Ovary (tissue), 3 donors: Measurements from ENCODE around the gene GPC6.

Source experiments
- CTCF ChIP-seq, 3 donors: fragments of 450-650 bp in 2 of 3; fragments of 200-600 bp in 1 of 3; IDR thresholded peaks; one replicate each; pipeline versions ENCODE4 v1.5.1 to v1.8.0; 2016 to 2022; ENCODE audit warnings: antibody characterized with exemption in 3 of 3, mild to moderate bottlenecking in 1 of 3
- POLR2A ChIP-seq: fragments of 450-650 bp; IDR thresholded peaks from one replicate; pipeline ENCODE4 v1.6.1; 2017; ENCODE audit warnings: antibody characterized with exemption, mild to moderate bottlenecking, moderate library complexity
- donor health status: DM: no; HTN: no; CAD: no.

GRCh38 chr13:93819331-93819890, 592.8 kb downstream of the GPC6 start:
- TF ChIP-seq CTCF (IDR thresholded peaks at IDR 0.05) (no peak), POLR2A (no peak)
